Measurements from ENCODE around the gene AGAP2.
A peak's percentile ranks its signal among the peaks of the same experiment; 100 is the strongest.

The AGAP2 gene

DNA sequence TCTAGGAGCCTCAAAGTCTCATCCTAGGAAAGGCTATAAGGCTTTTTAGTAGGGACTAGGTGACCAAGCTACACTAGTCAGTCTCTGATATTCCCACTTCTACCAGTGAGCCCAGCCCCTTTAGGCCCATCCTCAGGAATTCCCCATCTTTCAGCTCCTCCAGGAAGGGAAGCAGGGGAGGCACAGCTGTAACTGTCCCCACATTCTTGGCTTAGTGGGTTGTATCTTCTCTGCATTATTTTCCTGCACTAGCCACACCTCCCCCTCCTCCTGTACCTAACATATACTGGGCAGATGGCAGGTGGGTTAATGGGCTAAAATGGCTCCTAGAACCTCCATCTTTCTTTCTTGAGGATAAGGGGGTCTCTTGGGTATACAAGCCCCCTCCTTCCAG, 28.8 kb upstream of the AGAP2 start:
- no peak for DNase-seq (ENCODE audit: low read depth)

DNA sequence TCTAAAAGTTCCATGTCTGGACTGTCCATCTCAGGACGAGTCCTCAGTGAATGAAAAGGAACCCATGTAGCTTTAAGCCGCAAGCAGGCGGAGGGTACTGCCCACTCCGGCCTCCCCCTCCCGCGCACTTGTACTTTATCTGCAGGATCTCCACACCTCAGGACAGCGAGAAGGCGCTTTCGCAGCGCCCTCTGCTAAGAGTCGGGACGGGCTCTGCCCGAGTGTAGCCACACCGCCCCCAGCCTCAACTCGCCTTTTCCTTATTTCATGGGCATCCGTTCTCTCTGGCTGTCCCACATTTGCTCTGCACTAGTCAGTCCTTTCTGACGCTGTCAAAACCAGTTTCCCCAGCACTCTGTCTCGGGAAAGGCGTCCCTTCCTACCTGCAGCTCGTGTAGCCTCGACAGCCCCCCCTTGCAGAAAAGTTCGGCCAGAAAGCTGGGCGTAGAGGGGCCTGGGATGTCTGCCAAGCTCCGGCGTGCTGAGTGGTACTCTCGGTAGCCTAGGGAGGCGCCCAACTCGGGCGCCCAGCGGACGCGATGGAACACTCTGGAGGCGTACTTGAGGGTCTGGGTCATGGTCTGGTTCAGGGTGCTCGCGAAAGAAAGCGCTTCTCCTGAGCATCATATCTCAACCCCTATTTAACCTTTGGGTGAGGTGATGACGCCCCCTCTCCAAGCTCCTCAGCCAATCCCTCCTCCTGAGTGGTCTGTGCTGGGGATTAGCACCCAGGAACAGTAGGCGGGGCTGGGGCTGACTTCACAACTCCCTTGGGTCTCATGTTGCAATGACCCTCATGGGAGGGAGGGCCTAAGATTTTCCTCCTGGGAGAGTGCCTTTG, 28.1 kb upstream of the AGAP2 start, which contains the start of gene CYP27B1:
Gene CYP27B1 (minus strand): TSS at position 615 of the 841 bp plus-strand sequence. CDS start 37 bp downstream, at position 578.
- DNase-seq (ENCODE audit: low read depth) = no peak

DNA sequence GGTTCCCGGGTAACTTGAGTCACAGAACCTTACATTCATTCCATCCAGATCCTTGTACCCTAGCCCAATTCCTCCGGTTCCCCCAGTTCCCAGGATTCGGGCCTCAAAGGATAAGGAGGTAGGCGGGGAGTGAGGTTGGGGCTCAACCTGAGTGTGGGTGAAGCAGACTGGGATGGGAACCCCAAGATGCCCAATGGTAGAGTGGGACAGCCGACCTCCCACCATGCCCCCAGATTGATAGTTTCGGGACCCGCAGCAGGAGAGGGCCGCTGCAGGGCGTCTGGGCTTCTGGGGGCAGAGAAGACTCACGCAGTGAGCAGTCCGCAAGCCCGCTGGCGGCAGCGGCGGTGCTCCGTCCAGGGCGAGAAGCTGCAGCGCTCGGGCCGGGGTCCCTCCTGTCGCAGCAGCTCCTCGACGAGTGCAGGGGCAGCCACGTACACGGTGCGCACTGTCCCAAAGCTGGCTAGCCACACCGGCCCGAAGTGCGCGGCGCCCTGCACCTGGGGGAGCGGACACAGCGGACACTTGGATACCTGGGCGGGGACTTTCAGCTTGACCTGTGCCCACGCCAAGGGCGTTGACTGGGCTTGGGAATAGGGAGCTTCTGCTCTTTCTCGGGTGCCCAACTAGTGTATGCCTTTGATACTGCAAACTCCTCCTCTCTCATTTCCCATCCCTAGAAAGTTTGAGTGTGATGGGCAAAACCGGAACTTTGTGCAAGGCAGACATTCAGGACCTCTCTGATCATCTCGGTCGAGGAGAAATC, 27.3 kb upstream of the AGAP2 start:
- DNase-seq (ENCODE audit: low read depth) = no peak

DNA sequence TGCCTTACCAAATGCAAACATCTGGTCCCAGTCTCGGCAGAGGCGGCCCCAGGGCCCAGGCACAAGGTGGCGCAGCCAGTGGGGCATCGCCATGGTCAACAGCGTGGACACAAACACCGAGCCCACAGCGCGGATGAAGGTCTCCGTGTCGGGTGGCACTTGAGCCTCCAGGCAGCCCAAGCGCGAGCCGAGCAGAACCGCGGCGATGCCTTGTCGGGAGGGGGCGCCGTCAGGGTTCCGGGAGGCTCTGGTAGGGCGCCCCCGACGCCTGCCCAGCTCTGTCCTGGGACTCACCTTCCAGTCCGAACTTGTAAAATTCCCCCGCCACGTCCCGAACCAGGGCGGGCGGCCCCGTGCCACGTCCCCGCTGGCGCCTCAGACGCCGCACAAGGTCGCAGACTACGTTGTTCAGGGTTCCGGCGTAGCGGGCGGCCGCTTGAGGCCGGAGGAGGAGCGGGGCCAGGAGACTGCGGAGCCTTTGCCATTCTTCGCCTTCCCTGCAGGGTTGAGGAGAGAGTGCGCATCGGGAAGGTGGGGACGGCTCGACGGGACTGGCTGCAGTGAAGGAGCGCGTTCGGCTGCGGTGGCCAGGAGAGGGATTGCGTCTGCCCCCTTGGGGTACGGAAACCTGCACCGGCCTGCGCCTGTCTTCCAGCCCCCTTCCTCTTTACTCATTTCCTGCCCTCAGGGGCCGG, 26.6 kb upstream of the AGAP2 start:
- no peak for DNase-seq (ENCODE audit: low read depth)

DNA sequence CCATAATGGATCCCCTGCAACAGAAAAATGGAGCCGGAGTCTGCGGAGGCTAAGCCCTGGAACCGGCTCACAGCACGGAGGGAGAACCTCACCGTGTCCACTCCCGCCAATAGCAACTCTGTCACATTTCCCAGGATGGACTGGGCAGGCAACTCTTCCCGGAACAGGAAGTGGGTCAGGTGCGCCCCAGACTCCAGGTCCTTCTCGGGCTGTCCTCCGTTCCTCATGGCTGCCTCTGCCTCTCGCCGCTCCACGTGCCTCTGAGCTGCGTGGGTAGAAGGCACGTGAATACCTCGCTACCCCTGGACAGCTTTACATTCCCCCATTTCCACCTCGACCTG, 26.1 kb upstream of the AGAP2 start:
- DNase-seq (ENCODE audit: low read depth) = no peak

DNA sequence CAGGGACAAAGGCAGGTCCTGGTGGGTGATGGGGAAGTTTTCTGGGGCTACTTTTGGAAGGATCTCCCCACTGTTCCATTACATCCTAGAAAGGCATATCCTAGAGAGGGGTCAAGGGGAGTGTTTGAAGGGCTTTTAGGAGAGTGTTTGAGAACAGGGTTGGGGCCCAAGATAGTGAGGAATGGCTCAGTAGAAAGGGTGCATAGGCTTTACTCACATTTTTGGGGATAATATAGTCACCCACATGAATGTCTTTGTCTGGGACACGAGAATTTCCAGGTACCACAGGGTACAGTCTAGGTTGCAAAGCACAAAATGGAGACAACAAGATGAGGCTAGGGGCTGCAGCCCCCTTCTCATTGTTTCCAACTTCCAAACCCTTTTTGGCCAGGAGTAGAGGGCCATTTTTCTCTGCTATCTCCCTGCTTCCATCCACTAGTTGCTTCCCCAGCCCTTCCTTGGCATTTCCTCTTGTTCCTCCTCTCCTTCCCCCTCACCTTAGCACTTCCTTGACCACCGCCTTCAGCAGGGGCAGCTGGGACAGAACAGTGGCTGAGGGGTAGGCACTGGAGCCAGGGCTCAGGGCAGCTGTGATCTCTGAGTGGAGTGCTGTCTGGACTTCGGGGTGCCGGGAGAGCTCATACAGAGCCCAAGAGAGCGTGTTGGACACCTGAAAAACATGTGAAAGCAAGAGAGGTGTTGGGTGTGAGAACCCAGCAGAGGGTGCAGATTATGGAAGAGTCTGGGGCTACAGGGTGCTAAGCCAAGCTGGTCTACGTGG, 25.5 kb upstream of the AGAP2 start:
- no peak for DNase-seq (ENCODE audit: low read depth)

DNA sequence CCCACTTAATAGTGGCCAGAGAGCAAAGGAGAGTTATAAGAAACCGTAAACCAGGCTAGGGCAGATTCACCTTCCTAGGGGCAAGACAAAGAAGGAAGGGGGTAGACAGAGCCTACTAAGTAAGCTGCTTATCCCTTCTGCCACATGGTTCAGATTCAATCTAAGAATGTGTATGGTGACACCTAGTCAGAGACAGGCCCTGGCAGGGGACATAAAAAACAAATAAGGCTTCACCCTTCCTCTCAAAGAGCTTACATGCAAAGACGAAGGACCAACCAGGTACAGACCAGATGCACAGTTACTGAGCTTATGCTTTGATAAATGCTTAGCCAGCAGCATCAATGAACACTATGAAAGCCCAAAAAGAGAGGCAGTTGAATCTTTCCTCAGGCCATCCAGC, 23.9 kb upstream of the AGAP2 start:
- no peak for DNase-seq (ENCODE audit: low read depth)

DNA sequence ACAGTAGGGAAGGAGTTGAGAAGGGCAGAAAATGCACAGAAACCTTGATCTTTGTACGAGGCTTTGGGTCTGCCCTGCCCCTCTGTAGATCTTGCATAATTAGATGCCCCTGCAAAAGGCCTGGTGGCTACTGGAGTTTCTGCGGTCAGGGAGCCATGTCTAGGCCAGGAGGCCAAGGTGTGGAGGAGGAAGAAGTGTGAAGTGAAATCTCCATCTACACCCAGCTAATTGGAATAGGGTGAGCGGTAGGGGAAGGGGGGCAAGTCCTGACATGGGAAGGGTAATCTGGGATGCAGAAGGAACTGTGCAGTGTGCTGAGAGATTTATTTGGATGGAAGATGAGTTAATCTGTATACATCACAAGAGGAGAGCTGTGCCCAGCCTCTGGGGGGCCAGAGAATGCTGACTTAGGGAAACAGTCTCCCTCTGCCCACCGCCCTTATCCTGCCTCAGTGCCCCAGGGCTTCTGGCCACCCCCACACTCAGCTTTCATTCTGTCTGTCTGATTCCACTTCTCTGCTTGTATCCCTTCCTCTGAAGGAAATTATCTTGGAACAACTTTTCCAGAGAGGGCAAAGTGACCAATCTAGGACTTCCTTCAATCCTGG, 23.0 kb upstream of the AGAP2 start:
- DNase-seq (ENCODE audit: low read depth) = no peak

DNA sequence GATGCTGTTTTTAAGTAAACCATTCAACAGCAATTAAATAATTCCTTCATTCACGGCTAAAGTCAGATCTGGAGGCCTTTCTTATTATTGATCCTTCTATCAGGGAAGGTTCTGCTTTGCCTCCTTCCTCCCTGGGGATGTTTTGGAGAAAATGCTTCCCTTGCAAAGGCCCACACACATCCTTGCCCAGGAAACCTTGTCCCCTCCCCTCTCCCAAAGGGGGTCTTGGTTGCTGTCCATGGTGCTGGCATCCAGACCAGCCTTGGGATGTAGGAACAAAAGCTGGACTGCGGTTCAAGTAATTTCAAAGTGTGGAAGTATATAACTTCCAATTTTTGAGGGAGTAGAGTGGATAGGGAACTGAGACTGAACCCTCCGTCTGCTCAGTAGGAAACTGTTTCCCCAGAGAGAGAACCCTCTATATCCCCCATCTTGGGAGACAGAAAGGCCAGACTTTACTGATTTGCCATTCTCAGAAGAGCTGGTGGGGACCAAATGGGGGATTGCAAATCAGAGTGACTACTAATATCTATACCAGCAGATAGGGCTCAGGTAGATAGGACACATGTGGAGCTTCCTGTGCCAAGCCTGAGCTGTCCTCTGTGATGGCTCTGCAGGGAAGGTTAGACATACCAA, 21.9 kb upstream of the AGAP2 start:
- DNase-seq (ENCODE audit: low read depth) = no peak

DNA sequence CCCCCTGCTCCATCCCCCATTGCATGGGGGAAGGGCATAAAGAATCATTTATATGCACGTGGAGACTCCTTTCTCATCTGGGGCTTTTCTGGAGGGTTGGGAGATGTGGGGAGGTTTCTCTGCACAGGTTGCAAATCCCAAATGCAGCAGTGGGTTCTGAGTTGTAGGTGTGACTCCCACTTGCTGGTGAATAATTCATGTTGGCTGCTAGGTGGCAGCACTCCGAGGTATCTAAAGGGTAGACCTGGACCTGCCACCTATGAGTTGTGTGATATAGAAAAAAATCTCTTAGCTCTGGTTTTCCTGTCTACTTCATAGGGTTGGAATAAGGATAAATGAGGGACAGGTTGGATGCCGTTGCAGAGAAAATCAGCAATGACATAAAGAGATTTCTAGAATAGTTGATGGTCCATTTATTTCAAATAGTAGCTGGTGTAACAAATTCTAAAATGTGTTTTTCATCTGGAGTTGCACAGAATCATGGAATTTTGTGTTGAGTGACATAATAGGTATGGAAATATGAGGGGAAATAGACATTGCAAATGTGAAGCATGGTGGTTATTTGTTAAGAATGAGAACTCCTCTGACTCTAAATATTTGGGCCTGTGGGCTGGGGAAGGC, 20.9 kb upstream of the AGAP2 start:
- DNase-seq (ENCODE audit: low read depth) = no peak

DNA sequence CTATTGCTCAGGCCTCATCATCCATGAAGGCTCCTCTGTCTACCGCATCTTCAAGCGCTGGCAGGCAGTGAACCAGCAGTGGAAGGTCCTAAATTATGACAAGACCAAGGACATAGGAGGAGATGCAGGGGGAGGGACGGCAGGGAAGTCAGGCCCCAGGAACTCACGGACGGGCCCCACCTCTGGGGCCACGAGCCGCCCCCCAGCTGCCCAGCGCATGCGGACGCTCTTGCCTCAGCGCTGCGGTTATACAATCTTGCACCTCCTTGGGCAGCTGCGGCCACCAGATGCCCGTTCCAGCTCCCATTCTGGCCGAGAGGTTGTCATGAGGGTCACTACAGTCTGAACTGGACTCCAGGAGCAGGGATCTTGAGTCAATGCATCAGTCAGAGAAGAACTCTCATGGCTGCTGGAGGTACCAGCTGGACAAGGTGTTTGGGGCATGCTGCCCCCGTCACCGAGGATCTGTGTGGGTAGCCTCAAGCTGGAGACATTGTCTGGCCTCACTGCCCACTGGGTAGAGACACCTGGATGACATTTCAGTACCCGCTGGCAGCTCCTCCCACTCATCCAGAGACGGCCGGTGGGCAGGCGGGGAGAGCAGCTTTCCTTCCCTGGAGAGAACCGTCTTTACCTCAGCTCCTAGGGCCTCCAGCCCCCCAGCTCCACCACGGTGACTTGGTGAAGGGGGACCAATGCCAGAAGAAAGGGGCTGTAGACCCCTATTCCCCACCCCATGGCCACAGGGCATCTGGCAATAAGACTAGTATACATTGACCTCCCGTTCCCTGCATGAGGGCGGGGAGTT, 20.2 kb upstream of the AGAP2 start:
- DNase-seq (ENCODE audit: low read depth) = no peak

DNA sequence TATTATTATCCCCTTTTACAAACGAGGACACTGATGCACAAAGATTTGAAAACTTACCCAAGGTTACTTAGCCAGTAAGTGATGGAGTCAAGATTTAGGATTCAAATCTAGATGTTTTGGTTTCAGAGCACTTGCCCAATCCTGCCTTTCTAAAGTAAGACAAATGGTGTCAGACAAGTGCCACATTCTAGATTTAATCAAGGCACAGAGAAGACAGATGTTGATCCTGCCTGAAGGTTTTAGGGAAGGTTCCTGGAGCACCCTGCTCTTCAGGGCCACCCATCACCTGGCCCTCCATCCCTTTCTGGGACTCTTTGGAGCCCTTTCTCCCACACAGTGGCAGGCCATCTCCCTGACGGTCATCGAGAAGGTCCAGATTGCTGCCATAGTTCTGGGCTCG, 19.2 kb upstream of the AGAP2 start:
- no peak for DNase-seq (ENCODE audit: low read depth)

DNA sequence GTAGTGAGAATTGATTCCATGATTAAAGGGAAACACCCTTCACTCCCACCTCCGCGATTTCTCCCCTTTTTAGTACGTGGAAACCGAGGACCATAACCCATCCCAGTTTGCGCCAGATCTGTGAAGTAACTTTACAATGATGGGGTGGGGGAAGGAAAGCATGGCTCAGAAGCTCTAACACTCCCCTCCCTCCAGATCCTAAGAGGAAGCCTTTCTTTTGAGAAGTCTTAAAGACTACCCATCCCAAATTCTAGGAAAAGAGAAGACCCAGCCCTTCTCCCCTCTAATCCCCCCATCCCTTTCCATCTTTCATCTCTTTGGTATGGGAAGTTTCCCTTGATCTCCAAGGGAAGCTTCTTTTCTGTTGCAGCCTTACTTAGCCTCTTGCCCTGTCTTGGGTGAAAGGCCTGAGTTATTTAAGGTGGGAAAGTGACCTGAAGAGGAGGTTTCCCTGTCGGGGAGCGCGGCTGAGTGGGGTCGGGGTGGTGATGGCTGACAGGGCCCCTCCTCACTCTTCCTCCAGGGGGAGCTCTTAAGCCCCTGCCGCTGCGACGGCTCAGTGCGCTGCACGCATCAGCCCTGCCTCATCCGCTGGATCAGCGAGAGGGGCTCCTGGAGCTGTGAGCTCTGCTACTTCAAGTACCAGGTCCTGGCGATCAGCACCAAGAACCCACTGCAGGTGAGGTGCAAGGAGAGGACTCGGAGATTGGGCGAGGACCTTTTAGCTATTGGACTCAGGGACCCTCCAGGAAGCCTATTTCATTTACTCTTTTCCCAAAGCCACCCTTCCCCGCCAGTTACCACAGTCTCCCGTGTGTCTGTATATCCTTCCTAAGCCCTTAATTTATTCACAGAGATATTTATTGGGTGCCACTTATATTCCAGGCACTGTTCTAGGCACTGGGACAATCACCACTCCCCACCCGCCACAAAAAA, 18.1 kb upstream of the AGAP2 start:
- DNase-seq (ENCODE audit: low read depth) = no peak

DNA sequence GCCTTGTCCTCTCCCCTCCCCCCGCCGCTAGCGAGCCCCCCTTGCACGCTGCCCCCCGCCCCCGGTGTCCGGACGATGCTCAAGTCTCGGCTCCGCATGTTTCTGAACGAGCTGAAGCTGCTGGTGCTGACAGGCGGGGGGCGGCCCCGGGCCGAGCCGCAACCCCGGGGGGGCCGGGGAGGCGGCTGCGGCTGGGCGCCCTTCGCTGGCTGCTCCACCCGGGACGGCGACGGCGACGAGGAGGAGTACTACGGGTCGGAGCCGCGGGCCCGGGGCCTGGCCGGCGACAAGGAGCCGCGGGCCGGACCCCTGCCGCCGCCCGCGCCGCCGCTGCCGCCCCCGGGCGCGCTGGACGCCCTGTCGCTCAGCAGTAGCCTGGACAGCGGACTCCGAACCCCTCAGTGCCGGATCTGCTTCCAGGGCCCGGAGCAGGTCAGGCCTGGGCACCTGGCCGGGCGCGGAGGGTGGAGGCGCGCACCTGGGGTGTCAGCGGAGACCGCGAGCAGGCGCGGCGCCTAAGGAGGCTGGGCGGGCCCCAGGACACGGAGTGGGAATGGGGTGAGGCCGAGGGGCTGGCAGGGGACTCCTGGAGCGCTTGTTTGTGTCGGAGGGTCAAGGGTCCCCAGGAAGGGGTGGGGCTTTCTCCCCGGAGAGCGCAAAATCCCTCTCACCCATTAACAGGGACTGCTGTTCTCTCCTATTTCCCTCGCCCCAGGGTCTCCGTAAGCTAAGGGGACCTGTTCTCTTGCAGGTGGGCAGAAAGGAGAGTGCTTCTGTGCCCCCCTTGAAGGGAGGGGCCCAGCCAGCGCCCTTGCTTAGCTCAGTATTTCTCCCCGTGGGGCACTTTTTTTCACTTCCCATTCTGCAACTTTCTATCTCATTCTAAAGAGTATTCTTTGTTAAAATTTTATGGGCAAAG, 17.2 kb upstream of the AGAP2 start:
- DNase-seq (ENCODE audit: low read depth) = no peak

DNA sequence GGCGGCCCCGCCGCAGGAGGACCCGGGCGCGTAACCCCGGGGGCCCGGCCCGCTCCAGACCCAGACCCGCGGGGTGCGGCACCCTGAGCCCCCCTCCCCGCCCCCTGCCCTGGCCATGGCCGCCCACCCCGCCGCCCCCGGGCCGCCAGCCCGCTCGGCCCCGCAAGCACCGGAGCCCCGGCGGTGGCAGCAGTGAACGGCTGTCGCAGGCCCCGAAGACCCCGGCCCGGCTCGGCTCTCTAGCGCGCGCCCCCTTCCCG, 16.6 kb upstream of the AGAP2 start:
- no peak for DNase-seq (ENCODE audit: low read depth)

DNA sequence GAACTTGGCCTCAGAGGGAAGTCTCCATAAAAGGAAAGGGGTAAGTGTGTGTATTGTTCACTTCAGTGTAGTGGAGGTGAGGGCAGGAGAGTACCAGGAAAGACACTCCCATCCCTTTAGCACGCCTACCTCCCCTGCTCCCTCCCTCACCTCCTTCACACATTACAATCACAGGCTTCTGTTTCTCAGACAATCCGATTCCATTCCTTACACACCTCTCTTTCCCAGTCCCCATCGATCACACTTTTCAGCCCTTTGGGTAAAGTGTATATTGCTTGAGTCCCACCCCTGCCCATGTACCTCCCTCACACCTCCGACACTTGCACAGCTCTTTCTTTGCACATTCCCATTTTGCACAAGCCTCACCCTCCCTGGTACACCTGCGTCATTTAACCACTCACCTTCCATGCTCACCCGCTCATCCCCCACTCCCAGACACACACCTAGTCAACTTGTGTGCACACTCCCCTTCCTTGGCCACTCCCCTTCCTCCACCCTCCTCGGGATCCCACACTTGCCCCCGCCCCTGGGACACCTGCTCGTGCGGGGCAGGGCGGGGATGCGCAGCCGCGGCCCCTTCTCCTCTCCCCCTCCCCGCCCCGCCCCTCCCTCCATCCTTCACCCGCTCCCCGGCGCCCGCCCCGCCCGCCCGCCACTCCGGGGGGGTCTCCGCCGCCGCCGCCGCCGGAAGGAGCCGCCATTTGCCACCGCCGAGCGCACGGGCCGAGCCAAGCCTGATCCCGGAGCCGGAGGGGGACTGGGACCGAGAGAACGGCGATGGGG, 16.1 kb upstream of the AGAP2 start, which contains the start of gene MARCHF9:
Gene MARCHF9 (plus strand): TSS at position 693 of the 783 bp plus-strand sequence. CDS start 426 bp downstream, outside the sequence.
- peak; percentile 72 for DNase-seq (ENCODE audit: low read depth)

DNA sequence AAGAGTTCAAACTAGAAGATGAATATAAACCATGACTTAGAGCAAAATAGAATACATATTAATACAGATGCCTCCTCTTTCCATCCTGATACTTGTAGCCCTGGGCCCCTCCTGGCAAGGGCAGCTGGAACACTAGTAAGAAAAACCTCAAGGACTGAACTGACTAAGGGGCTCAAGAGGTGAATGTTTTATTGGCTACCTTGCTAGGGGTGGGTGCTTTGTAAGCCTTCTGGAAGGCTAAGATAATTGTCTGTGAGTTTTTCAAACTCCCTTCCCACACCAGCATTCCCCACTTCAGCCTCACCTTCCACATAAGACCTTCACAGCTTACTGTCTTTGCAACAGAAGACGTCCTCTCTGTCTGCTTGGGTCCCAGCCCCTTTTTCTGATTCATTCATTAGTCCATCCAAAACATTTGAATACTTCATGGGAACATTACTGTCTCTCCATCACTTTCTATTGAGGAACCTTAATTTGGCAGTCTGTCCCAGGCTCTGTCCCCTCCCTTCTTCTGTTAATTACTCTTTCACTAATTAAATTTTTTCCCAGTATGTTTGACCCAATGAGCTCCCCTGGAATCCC, 15.3 kb upstream of the AGAP2 start:
- no peak for DNase-seq (ENCODE audit: low read depth)

Data from stimulated activated CD8-positive, alpha-beta memory T cell treated with anti-CD3 and anti-CD28 coated beads, Interleukin-12 subunit alpha, Interleukin-12 subunit beta, amount 100 ng/mL, for 1 hour (primary cell).